Measurements from ENCODE around the gene ANAPC2.

The ANAPC2 gene

DNA sequence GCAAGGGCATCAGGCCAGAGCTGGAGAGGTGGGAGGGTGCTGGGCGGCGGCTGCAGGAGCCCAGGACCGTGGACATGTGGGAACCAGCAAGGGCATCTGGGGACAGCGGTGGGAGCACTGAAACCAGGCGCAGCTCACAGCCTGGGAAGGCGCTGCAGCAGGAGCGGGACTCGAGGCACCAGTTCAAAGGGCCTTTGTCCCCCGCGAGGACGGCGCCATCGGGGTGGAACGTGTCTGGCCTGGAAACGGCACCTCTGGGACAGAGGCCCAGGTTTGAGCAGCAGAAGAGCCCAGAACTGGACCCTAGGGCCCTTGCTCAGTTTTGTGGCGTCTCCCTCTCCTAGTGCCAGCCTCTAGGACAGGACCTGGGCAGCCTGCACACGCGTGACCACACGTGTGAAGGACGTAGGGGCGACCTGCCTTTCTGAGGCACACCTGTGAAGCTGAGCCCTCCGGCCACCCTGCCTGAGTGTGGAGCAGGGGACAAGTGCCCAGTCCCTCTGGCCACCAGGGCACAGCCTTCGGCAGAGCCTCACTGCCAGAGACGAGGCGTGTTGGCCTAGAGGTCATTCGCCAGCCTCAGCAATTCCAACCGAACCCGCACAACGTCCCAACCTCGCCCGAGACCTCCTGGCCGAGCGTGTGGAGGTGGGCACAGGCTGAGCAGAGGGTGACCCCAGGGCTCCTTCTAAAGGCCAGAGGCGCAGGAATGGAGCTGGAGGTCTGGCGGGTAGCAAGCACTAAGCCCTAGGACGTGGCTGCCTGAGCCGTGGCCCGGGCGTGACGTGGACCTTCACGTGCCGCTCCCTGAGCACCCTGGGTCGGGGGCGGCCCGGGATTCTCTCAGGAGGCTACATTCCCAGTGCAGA lies 14.3 kb downstream of the ANAPC2 start:
- no peak for DNase-seq

DNA sequence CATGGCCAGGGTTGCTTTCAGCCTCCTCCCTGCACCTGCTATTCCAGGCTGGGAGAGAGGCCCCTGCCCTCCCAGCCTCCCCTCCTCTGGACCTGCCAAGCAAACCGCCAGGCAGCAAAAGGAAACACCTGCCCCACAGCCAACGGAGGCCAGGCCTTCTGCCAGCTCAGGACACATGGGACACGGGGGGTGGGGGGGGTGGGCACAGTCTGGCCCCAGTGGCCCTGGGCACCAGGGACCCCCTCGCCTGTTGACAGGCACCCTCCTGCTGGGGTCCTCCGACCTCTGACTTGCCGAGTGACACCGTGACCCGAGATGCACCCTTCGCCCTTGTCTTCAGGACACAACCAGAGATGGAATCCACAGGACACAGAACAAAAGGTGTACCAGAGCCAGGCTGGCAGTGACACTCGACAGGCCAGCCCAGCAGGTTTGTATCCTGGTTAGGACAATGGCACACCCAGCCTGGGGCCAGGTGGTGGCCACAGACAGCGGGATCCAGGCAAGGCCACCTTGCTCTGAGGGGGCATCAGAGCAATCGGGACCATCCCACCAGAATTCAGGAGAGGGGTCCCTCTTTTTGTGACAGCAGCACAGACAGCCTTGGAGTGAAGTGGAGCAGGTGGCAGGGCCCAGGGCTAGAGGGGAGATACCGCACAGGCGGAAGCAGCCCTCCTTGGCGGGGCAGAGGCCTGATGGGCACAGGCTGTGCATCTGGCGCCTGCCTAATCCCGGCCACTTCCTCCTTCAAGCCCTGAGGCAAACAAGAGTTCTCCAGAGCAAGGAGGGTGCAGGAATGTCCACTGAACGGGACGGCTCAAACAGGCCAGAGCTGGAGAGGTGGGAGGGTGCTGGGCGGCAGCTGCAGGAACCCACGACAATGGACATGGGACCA lies 15.2 kb downstream of the ANAPC2 start:
- DNase-seq = no peak

DNA sequence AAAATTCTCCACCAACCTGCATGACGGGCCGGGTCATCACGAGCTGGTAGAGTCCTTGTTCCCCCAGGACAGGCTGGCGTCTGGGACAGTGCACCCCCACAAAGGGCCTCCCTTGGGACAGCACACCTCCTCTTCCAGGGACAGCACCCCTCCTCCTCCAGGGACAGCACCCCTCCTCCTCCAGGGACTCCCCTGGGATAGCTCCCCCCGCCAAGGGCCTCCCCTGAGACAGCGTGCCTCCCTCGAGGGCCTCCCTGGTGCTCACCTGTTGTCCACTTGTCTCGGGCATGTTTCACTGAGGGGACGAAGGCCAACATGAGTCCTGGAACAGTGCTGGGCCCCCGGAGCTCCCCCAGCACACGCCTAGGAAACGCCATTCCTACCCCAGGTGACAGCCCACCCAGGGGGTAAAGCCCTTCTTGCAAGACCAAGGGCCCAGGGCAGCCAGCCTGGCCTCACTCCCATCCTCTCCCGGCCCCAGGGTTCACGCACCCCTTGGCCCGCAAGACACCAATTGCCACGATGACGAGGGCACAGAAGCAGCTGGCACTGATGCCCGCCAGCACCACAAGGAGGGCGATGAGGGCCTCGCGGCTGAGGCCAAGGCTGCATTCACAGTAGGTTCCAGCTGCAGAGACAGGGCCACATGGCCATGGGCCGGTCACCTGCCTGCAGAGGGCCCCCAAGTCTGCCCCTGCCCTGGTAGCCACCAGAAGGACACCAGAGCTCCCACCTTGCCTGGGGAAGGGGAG lies 17.0 kb downstream of the ANAPC2 start:
- no peak for DNase-seq

DNA sequence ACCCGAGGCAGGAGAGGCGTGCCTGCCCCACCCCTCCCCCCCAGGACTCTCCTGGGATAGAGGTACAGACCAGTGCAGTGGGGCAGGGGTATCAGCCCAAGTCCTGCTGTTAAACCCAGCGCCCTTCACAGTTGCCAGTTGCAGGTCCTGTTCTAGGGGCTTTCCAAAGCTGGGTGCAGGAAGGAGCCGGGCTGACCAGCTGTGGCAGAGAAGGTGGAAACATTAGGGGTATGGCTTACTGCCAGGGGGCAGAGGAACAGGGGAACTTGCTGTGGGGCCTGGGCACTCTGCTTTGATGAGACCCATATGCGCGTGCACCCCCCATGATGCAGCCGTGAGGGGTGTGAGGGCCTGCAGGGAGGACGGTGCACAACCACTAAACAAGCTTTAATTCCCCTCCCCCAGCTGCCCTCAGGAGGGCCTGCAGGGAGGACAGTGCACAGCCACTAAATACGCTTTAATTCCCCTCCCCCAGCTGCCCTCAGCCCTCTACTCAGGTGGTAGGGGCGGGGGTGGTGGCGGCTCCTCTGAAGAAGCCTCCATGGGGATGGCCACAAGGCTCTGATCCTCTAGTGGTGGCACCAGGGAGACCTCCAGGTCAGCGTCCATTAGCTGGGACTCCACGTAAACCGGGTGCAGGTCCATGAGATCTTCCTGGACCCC lies 17.7 kb downstream of the ANAPC2 start:
- no peak for DNase-seq

DNA sequence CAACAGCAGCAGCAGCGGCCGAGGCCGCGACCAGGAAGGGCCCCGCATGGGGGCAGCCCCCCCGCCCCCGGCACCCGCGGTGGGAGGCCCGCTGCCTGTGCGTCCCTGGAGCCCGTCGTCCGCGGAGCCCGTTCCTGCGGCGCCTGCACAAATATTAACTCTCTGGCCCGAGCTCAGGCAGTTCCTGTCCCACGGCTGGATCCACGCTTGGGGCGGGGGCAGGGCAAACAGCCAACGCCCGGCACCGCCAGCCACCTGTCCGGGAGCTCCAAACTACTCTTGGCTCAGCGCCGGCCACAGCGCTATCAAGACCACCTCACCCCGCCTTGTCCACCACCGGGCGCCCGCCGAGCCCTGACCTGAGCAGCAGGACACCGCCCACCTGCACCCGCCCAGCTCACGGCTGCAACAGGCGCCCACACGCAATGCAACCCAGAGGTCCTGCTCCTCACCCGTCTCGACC lies 18.4 kb downstream of the ANAPC2 start, which contains the start of gene LRRC26:
LRRC26 (minus strand) TSS at position 156 of the 463 bp plus-strand sequence; CDS start at position 48, 108 bp downstream.
- DNase-seq = no peak

DNA sequence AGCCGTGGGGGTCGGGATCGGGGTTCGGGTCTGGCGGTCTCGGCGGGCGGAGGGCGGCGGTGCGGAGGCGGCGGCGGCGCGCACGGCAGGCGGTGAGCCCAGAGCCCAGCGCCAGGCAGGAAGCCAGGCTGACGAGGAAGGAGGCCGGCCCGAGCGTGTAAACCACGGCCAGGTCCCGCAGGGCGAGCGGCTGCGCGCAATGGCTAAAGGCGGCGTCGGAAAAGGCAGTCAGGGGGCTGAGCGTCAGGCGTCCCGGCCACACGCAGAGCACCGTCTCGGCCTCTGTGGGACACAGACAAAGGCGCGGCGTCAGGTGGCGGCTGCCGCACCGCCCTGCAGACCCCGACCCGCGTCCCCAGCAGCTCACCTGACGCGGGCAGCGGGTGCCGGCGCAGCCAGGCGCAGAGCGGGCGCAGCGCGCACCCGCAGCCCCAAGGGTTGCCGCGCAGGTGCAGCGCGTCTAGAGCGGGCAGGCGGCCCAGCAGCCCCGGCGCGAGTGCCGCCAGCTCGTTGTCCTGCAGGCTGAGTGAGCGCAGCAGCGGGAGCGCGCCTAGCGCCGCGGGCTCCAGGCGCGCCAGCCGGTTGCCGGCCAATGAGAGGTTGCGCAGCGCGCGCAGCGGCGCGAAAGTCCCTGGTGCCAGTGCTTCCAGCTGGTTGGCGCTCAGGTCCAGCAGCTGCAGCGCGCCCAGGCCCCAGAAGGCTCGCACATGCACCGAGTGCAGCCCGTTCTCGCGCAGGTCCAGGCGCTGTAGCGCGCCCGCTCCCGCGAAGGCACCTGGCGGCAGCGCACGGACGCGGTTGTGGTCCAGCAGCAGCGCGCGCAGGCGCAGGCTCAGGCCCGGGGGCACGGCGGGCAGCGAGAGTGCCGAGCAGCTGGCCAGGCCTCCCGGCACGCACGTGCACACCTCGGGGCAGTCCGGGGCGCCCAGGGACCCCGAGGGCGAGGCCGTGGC lies 19.2 kb downstream of the ANAPC2 start:
- no peak for DNase-seq

DNA sequence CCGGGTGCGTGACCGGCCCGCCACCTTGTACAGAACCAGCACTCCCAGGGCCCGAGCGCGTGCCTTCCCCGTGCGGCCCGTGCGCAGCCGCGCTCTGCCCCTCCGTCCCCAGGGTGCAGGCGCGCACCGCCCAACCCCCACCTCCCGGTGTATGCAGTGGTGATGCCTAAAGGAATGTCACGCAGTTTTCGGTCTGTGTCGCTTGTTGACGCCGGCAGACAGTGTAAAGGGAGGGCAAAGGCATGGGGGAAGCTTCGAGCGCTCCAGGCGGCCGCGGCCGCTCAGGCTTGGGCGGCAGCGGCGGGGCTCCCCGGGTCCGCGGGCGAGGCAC lies 19.8 kb downstream of the ANAPC2 start:
- DNase-seq = no peak

DNA sequence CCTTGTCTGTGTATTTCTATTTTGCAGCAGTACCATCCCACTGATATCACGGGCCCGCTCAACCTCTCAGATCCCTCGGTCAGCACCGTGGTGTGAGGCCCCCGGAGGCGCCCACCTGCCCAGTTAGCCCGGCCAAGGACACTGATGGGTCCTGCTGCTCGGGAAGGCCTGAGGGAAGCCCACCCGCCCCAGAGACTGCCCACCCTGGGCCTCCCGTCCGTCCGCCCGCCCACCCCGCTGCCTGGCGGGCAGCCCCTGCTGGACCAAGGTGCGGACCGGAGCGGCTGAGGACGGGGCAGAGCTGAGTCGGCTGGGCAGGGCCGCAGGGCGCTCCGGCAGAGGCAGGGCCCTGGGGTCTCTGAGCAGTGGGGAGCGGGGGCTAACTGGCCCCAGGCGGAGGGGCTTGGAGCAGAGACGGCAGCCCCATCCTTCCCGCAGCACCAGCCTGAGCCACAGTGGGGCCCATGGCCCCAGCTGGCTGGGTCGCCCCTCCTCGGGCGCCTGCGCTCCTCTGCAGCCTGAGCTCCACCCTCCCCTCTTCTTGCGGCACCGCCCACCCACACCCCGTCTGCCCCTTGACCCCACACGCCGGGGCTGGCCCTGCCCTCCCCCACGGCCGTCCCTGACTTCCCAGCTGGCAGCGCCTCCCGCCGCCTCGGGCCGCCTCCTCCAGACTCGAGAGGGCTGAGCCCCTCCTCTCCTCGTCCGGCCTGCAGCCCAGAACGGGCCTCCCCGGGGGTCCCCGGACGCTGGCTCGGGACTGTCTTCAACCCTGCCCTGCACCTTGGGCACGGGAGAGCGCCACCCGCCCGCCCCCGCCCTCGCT lies 20.4 kb downstream of the ANAPC2 start:
- DNase-seq = no peak

DNA sequence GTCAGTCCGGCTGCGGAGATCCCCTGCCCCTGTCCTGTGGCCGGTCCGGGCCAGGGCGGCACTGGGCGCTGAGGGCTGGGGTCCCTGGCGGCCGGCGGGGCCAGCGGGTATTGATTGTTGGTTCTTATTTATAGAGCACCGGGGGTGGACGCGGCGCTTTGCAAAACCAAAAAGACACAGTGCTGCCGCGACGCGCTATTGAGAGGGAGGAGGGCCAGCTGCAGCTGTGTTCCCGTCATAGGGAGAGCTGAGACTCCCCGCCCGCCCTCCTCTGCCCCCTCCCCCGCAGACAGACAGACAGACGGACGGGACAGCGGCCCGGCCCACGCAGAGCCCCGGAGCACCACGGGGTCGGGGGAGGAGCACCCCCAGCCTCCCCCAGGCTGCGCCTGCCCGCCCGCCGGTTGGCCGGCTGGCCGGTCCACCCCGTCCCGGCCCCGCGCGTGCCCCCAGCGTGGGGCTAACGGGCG lies 21.0 kb downstream of the ANAPC2 start:
- DNase-seq = no peak

DNA sequence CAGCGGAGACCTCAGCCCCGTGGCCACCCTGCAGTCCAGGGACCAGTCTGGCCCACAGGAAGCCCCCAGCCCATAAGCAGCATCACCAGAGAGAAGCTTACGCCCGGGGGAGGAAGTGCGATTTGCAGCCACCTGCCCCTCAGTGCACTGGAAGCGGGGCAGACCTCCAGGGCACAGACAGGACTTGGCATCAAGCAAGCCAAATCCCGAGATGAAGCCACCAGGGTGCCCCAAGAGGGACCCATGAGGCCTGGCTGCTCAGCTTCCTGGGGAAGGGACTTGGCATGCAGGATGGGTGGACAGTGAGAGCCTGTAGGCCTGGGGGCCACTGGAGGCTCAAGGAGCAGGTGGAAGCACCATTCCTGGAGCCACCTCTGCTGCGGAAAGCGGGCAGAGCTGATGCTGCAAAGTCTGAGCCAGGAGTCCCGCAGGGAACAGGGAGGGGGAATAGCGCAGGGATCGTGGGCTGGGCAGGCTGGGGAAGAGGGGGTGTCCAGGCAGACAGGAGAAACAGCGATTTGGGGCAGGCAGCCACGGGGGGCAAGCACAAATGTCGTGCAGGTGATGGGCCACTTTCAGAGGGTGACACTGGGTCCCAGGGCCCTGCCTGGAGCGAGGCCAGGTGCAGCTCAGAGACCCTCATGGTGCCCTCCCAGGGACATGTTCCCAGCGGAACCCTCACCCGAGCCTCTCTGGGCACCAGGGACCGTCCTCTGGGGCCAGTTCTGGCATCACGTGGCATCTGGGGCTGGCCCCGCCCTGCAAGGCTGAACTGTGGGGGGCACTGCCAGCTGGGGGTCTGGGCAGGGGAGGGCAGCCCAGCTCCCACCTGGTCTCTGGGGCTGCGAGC lies 21.8 kb downstream of the ANAPC2 start:
- DNase-seq = no peak

DNA sequence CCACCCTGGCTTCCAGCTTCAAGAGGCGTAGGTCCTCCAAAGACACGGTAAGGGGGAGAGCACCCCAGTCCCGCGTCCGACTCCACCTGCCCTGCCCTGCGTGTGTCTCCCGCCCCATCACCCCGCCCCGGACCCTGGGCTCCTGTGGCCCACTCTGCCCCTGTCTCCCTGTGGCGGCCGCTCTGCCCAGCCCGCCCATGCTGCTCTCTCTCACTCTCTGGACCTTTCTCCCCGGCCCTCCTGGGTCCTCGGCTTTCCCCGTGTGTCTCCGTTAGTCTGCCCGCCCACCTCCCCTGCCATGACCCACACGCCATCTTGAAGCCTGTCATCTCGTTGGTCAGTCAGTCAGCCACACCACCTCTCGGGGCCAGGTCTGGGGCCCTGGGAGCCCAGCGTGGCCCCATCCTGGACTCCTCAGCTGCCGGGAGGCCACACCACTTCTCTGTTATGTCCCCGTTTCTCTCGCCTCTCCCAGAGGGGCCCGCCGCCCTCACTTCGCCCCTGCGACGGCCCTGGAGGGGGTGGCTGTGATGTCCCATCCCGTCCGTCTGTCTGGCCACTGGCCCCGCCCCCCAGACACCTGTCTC lies 23.0 kb downstream of the ANAPC2 start:
- DNase-seq = no peak

DNA sequence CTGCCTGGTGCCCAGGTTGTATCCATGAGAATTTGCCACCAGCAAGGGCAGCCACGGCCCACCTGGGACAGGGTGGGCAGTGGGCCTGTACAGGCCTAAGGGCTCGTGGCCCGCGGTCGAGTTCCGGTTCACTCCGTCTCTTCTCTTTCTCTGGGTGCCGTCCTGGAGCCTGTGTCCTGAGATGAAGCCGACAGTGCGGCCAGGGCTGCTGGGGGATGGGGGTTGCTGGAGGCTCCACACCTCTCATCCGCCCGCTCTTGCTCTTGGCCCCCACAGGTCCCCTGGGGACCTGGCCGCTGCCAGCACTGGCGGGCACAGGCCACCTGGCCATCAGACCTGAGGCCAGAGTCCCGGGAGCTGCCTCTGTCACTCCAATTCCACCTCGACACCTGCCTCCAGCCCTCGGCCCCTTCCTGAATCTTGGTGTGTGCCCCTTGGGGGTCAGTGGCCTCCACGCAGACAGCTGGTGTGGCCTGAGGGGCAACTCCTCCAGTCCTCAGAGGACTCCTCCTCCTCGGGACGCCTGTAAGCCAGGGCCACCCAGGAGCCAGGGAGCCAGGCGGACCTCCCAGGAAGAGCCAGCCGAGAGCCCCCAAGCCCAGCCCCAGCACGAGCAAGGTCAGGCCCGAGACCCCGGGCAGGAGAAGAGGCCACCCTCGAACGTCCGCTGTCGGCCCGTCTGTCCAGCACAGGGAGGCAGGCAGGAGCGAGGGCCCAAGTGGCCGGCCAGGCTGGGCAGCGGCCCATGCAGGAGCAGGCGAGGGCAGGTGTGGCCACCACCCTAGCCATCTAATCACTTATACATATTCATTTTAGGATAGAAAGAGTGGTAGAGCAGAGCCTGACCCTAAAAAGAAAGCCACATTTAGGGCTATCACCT lies 23.8 kb downstream of the ANAPC2 start:
- no peak for DNase-seq

DNA sequence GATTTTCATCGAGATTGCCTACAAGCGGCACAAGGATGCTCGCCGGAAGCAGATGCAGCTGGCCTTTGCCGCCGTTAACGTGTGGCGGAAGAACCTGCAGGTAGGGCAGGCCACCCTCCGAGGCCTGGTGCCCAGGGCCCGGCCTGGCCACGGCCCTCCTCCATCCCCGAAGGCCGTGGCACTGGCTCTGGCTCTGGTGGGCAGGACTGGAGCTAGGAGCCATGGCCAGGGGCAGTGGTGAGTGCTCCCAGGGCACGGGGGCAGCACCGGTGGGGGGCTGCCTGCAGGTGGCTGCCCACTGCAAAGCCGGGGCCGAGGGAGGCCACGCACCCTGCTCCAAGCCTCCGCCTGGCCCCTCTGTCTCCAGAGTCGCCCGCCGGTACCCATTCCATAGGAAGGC lies 24.6 kb downstream of the ANAPC2 start:
- DNase-seq = no peak

DNA sequence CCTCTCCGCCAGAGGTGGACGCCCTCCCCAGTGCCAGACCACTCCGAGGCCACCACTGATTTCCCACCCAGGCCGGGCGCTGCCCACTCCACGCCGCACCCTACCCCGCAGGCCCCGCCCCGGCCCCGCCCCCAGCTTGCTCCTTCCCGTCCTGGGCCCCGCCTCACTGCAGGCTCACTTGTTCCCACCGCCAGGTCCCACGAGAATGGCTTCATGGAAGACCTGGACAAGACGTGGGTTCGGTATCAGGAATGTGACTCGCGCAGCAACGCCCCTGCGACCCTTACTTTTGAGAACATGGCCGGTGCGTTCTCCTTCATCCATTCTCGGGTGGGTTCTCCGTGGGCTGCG lies 25.0 kb downstream of the ANAPC2 start:
- no peak for DNase-seq

DNA sequence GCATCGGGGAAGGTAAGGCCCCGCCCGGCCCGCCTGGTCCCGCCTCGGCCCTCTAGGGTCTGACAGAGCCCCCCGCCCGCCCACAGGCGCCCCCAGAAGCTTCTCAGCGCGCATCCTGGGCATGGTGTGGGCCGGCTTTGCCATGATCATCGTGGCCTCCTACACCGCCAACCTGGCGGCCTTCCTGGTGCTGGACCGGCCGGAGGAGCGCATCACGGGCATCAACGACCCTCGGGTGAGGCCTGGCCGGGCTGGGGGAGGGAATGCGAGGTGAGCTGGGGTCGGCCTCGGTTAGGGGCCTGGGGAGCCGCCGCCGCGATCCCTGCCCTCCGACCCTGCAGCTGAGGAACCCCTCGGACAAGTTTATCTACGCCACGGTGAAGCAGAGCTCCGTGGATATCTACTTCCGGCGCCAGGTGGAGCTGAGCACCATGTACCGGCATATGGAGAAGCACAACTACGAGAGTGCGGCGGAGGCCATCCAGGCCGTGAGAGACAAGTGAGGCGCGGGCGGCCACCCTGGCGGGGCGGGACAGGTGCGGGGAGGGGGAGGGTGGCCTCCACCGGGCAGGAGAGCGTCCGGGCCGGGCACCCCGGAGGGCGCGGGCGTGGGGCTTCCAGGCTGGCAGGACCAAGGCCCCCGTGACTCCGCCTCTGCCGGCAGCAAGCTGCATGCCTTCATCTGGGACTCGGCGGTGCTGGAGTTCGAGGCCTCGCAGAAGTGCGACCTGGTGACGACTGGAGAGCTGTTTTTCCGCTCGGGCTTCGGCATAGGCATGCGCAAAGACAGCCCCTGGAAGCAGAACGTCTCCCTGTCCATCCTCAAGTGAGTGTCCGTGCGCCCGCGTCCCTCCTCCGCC lies 25.6 kb downstream of the ANAPC2 start:
- no peak for DNase-seq

DNA sequence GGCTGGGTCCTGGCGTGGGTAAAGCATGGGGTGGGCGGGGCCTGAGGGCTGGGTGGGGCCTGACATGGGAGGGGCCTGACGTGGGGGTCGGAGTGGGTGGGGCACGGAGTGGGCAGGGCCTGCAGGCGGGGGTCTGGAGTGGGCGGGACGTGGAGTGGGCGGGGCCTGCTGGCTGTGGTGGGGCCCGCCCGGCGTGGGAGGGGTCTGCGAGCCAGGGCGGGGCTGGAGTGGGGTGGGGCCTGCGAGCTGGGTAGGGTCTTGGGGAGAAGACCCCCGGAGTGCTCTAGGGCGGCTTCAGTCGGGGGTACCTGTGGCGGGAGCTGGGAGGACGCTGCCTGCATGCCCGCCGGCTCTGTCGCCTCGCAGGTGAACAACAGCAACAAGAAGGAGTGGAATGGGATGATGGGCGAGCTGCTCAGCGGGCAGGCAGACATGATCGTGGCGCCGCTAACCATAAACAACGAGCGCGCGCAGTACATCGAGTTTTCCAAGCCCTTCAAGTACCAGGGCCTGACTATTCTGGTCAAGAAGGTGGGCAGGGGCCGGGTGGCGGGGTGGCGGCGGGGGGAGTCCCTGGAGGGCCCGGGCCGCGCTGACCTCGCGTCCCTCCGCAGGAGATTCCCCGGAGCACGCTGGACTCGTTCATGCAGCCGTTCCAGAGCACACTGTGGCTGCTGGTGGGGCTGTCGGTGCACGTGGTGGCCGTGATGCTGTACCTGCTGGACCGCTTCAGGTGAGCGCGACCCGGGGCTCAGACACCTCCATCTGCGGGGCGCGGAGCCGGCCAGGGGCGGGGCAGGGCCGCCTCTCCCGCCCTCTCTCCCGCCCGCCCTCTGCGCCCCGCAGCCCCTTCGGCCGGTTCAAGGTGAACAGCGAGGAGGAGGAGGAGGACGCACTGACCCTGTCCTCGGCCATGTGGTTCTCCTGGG lies 26.5 kb downstream of the ANAPC2 start:
- no peak for DNase-seq
